OCI-LY1 (cell line): ENCODE data around the gene DPH5.

Experiments used
- EZH2 ChIP-seq: fragments of 200-600 bp; sonication (generic), shearing (Covaris generic); IDR thresholded peaks from 2 replicates; pipeline ENCODE4 v1.8.0; 2017; ENCODE audit warnings: borderline replicate concordance, mixed run types, mild to moderate bottlenecking, antibody characterized with exemption, low read length, moderate library complexity, mixed read lengths
- TF ChIP-seq, protein P1 (sequence below): fragments of 200-600 bp; sonication (generic), shearing (Covaris generic); IDR thresholded peaks from 2 replicates; pipeline ENCODE4 v1.5.1; 2017; ENCODE audit warnings: mild to moderate bottlenecking, antibody characterized with exemption, low read length, moderate library complexity, mixed read lengths

DNA sequence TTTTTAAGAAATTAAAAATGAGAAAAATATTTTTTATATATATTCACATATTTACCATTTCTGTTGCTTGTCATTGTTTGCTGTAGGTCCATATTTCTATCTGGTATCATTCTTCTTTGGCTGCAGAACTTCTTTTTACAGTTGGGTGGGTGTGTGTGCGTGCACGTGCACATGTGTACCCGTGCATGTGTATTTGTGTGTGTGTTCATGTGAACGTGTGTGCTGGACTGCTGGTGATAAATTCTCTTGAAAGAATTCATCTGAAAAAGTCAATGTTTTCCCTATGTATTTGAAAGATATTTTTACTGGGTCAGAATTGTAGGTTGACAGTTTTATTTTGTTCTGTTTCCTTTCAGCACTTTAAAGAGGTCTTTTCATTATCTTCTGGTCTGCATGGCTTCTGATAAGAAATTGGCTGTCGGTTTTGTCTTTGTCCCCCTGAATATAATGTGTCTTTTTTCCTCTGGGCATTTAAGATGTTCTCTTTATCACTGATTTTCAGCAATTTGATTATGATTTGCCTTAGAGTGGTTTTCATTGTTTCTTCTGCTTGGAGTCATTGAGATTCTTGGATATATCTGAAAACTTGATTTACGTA lies 34.5 kb upstream of the DPH5 start:
- TF ChIP-seq, protein P1, sequence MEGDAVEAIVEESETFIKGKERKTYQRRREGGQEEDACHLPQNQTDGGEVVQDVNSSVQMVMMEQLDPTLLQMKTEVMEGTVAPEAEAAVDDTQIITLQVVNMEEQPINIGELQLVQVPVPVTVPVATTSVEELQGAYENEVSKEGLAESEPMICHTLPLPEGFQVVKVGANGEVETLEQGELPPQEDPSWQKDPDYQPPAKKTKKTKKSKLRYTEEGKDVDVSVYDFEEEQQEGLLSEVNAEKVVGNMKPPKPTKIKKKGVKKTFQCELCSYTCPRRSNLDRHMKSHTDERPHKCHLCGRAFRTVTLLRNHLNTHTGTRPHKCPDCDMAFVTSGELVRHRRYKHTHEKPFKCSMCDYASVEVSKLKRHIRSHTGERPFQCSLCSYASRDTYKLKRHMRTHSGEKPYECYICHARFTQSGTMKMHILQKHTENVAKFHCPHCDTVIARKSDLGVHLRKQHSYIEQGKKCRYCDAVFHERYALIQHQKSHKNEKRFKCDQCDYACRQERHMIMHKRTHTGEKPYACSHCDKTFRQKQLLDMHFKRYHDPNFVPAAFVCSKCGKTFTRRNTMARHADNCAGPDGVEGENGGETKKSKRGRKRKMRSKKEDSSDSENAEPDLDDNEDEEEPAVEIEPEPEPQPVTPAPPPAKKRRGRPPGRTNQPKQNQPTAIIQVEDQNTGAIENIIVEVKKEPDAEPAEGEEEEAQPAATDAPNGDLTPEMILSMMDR, result no peak
- TF ChIP-seq EZH2, result no peak
